Kidney (tissue), 14 donors: Measurements from ENCODE around the gene VWA5B2. TPM values are rescaled to one million over a fixed set of nuclear protein-coding genes. Genes with fewer than 3 reads are reported as not detected.

Source experiments
- DNase-seq, 5 donors: peaks; one replicate each; pipeline ENCODE4 v3.0.0-alpha.2; 2013 to 2020
- FAIRE-seq: peaks from 2 replicates; lab custom pipeline; 2012; peaks lifted over from hg19 to GRCh38; lab: Jason Lieb, UNC
- H3K27ac ChIP-seq, 2 donors: one replicate each; pipeline ENCODE4 v1.7.0; 2013; ENCODE audit warnings: low read depth in 2 of 2, low read length in 2 of 2, inconsistent platforms in 1 of 2
- H3K27me3 ChIP-seq: one replicate; pipeline ENCODE4 v1.7.1; 2013; ENCODE audit warnings: low read length, inconsistent platforms; ENCODE audit not compliant: control insufficient read depth, insufficient read depth
- H3K36me3 ChIP-seq, 3 donors: one replicate each; pipeline versions ENCODE4 v1.7.0 to v1.7.1; 2013; ENCODE audit warnings: low read length in 3 of 3, control low read depth in 1 of 3, inconsistent platforms in 1 of 3; ENCODE audit not compliant: insufficient read depth in 3 of 3, control insufficient read depth in 2 of 3
- H3K4me1 ChIP-seq, 3 donors: one replicate each; pipeline versions ENCODE4 v1.7.0 to v1.7.1; 2013; ENCODE audit warnings: low read length in 3 of 3, inconsistent platforms in 1 of 3, low read depth in 1 of 3; ENCODE audit not compliant: control insufficient read depth in 2 of 3, insufficient read depth in 2 of 3
- H3K4me3 ChIP-seq, 3 donors: one replicate each; pipeline versions ENCODE4 v1.7.0 to v1.8.1; 2013; ENCODE audit warnings: low read length in 3 of 3, control low read depth in 1 of 3, inconsistent platforms in 1 of 3
- H3K9ac ChIP-seq, 3 donors: one replicate each; pipeline versions ENCODE4 v1.7.0 to v1.7.1; 2013; ENCODE audit warnings: low read length in 3 of 3, control low read depth in 1 of 3, inconsistent platforms in 1 of 3
- H3K9me3 ChIP-seq, 3 donors: one replicate each; pipeline versions ENCODE4 v1.7.0 to v1.7.1; 2013; ENCODE audit warnings: low read length in 3 of 3, control low read depth in 1 of 3, inconsistent platforms in 1 of 3; ENCODE audit not compliant: control insufficient read depth in 2 of 3, insufficient read depth in 1 of 3
- intact Hi-C: fragments of 100-400 bp; cut with DNase I; formaldehyde crosslinking; loops from one replicate; pipeline ENCODE4 v1.11.1; 2022
- polyA plus RNA-seq: library from polyadenylated mRNA; stranded (reverse); fragments of 350-450 nt; fragmentation: Illumina TruSeq; extraction: RNeasy Lipid Tissue Mini Kit (QIAGEN cat#74804); gene quantifications from one replicate; pipeline ENCODE4 v1.2.3, GENCODE V29; 2014; ENCODE audit warnings: low read depth, low replicate concordance; ENCODE audit not compliant: insufficient read depth
- total RNA-seq: library from RNA; stranded (reverse); fragmentation: NEBNext Ultra II Directional; extraction: Animal tissue kit (Norgen Biotek cat#: 25700); gene quantifications from one replicate; pipeline ENCODE4 v1.2.1, GENCODE V29; 2021
- TF ChIP-seq, protein P1 (sequence below): IDR thresholded peaks from 3 replicates; pipeline ENCODE4 v1.5.1; 2012; ENCODE audit warnings: mild to moderate bottlenecking, moderate library complexity, borderline replicate concordance; ENCODE audit not compliant: insufficient read depth; ENCODE audit errors: extremely low read depth
- donor health status: control.
- donor health status: control.
- donor health status: control.
- donor health status: control.
- donor health status: control.
- donor health status: DM: yes; HTN: yes; CAD: no.
- donor health status: Normal renal cell carcinoma (clear cell type).

Gene VWA5B2
- total and polyA plus RNA-seq, 2 donors from 2014 or later = 0.11 to 0.25 TPM

DNA sequence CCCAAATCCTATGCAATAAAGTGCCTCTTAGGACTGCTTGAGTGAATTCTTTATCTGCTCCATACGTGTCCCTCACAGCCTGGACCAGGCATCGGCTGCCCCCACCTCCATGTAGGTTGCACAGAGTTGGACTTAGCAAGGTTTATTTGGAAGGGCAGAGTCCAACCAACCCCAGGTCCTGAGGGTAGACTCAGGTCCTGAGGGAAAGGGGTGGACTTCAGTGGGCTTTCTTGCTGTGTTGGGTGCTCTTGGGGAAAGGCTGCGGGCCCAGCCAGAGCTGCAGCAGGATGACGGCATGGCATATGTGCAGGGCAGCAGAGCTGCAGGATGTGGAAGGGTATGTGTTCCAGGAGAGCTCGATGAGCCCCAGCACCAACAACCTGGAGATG, 12.9 kb downstream of the VWA5B2 start:
- TF ChIP-seq, protein P1, sequence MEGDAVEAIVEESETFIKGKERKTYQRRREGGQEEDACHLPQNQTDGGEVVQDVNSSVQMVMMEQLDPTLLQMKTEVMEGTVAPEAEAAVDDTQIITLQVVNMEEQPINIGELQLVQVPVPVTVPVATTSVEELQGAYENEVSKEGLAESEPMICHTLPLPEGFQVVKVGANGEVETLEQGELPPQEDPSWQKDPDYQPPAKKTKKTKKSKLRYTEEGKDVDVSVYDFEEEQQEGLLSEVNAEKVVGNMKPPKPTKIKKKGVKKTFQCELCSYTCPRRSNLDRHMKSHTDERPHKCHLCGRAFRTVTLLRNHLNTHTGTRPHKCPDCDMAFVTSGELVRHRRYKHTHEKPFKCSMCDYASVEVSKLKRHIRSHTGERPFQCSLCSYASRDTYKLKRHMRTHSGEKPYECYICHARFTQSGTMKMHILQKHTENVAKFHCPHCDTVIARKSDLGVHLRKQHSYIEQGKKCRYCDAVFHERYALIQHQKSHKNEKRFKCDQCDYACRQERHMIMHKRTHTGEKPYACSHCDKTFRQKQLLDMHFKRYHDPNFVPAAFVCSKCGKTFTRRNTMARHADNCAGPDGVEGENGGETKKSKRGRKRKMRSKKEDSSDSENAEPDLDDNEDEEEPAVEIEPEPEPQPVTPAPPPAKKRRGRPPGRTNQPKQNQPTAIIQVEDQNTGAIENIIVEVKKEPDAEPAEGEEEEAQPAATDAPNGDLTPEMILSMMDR = no peak
- Histone ChIP-seq H3K4me1 (peaks cover 0 to 3% (median 0%) of the 10 kb centered on the region in 3 donors), H3K36me3 (peaks cover 0 to 25% (median 15%) of the 10 kb centered on the region in 3 donors), H3K27ac (no peak overlapping the region), H3K4me3 (no peak overlapping the region), H3K9ac (no peak overlapping the region), H3K27me3 (no peaks in the 10 kb centered on the region), H3K9me3 (no peaks in the 10 kb centered on the region)
- peak in 1 of 5 donors; percentile 47 for DNase-seq
- FAIRE-seq = no peak
- intact Hi-C loops = no loop called here

DNA sequence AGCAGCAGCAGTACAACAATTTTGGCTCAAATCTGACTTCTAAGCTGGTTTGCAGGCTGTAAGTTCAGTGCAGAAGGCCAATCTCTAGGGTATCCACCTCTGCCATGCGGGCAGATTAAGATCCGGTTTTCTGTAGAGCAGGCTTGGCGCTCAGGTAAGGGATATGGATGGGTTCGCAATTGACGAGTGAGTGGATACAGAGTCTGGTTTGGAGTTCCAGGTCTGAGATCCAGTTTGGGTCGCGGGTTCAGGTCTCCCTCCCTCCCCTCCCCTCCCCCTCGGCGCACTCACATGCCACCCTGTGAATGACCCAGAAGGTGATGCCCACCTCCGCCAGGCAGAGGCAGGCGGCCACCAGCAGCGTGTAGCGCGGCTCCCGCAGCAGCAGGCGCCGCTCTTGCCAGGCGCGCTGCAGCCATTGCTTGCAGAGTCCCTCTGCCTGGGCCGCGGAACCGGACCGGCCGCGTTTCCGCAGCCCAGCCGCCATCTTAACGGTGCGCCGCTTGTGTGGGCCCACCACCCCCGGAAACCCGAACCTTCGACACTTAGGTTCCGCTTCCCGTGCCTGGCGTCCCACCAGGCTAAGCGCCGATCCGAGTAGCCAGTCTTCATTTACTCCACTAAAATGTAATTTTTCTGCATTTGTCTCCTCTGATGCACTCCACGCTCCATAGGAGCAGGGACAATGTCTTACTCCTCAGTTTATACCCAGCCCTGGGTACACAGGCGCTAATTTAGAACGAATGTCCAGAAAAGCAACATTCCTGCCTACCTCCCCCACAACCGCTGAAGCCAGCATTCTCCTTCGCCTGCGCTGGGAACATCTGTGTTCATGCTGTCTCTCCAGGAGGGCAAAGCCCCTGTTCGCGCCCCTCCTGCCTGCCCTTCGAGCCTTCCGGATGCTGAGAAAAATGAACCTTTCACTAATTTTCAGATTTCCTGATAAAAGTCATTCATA, 19.3 kb downstream of the VWA5B2 start, which contains the start of gene ALG3:
TSS of gene ALG3 (minus strand) at position 509 of the 958 bp plus-strand sequence. CDS start at position 487, 22 bp downstream.
- peak; percentile 87 to 94 (median 92) for DNase-seq
- TF ChIP-seq, protein P1 = no peak
- H3K9me3 ChIP-seq = no peaks in the 10 kb centered on the region
- peak within 1 kb of the TSS; percentile 26 to 53 for H3K27ac ChIP-seq
- no peaks in the 10 kb centered on the region for H3K27me3 ChIP-seq
- H3K4me3 ChIP-seq = peak within 1 kb of the TSS; percentile 74 to 100 (median 94)
- peak within 1 kb of the TSS; percentile 86 to 90 (median 87) for H3K9ac ChIP-seq
- intact Hi-C loops = no loop called here
- peaks cover 0 to 13% (median 6%) of the 10 kb centered on the region in 3 donors for H3K36me3 ChIP-seq
- no peak for FAIRE-seq
- H3K4me1 ChIP-seq = peaks cover 0 to 9% (median 6%) of the 10 kb centered on the region in 3 donors

DNA sequence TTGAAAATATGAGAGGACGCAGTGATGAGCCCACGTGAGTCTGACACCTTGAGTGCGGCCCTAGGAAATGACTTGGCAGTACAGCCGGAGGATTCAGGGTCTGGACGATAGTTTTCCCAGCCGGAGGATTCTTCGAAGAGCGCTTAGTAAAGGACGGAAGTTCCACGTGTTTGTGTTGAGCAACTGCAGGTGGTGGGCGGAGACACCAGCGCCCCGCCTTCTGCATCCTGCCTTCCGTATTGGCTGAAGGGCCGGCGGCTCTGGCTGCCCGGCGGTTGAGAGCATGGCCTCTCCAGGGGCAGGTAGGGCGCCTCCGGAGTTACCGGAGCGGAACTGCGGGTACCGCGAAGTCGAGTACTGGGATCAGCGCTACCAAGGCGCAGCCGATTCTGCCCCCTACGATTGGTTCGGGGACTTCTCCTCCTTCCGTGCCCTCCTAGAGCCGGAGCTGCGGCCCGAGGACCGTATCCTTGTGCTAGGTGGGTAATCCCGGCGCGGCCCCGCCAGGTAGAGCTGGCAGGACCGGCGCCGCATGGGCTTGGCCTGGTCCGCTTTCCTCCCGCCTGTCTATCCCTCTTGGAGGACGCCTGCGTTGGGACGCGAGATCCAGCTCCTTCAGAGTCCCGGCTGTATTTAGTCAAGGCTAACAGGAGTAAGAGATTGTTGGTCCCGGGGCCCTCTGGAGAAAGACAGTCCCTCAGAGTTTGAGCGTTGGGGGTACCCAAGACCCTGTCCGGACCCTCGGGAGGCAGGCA, 20.2 kb downstream of the VWA5B2 start, which contains the start of gene EEF1AKMT4:
TSS of gene EEF1AKMT4 (plus strand) at position 261 of the 755 bp plus-strand sequence. CDS start at position 284, 23 bp downstream.
- H3K4me3 ChIP-seq = peak within 1 kb of the TSS; percentile 74 to 100 (median 94)
- peak within 1 kb of the TSS; percentile 86 to 90 (median 87) for H3K9ac ChIP-seq
- peak; percentile 95 to 98 (median 96) for DNase-seq
- H3K4me1 ChIP-seq = peaks cover 0 to 9% (median 6%) of the 10 kb centered on the region in 3 donors
- peaks cover 0 to 9% (median 6%) of the 10 kb centered on the region in 3 donors for H3K36me3 ChIP-seq
- TF ChIP-seq, protein P1 = peak; percentile 4
- FAIRE-seq = no peak
- intact Hi-C loops = no loop called here
- H3K27ac ChIP-seq = peak within 1 kb of the TSS; percentile 26 to 53
- H3K9me3 ChIP-seq = no peaks in the 10 kb centered on the region
- H3K27me3 ChIP-seq = no peaks in the 10 kb centered on the region
